ENCODE measurements around the gene LLPH. TPM values are rescaled to one million over a fixed set of nuclear protein-coding genes. Genes with fewer than 3 reads are reported as not detected.

LLPH gene
- total RNA-seq, 4 donors from 2014 or later, result 5.8 to 12.6 (median 7.8) TPM

GRCh38 chr12:66140731-66141130 lies 10.2 kb upstream of the LLPH start:
- no peaks in the 10 kb centered on the region for H3K27me3 ChIP-seq
- H3K36me3 ChIP-seq, result peaks cover 27 to 87% (median 47%) of the 10 kb centered on the region in 4 donors
- H3K4me3 ChIP-seq, result no peak overlapping the region
- peaks cover 0 to 13% (median 5%) of the 10 kb centered on the region in 4 donors for H3K4me1 ChIP-seq
- no peak for DNase-seq (ENCODE audit: extremely low spot score)
- TF ChIP-seq POLR2AphosphoS5 (IDR thresholded peaks at IDR 0.05), result no peak
- TF ChIP-seq EP300 (IDR thresholded peaks at IDR 0.05), result no peak
- no peak for TF ChIP-seq POLR2A (IDR thresholded peaks at IDR 0.05; ENCODE audit: low read depth)
- no peak for TF ChIP-seq CTCF (IDR thresholded peaks at IDR 0.05)
- intact Hi-C loops (cut with DNase I), result loop anchor here (10.0 kb wide), 1 partner anchor 94 kb away; no protein-coding TSS in a partner anchor
- H3K27ac ChIP-seq (replicated peaks in 1 of 4), result no peak overlapping the region
- peaks cover 0 to 19% (median 15%) of the 10 kb centered on the region in 4 donors for H3K9me3 ChIP-seq

GRCh38 chr12:66139328-66139727 lies 8.8 kb upstream of the LLPH start:
- H3K4me3 ChIP-seq, result no peak overlapping the region
- 100% methylated on average over 2 of the region's 2 CpGs for WGBS
- H3K9me3 ChIP-seq, result peaks cover 0 to 19% (median 15%) of the 10 kb centered on the region in 4 donors
- H3K27ac ChIP-seq (replicated peaks in 1 of 4), result no peak overlapping the region
- H3K36me3 ChIP-seq, result peaks cover 27 to 79% (median 47%) of the 10 kb centered on the region in 4 donors
- H3K4me1 ChIP-seq, result peaks cover 0 to 2% (median under 1%) of the 10 kb centered on the region in 4 donors
- no peaks in the 10 kb centered on the region for H3K27me3 ChIP-seq
- no peak for TF ChIP-seq POLR2AphosphoS5 (IDR thresholded peaks at IDR 0.05)
- TF ChIP-seq EP300 (IDR thresholded peaks at IDR 0.05), result no peak
- TF ChIP-seq CTCF (IDR thresholded peaks at IDR 0.05), result no peak
- no peak for TF ChIP-seq POLR2A (IDR thresholded peaks at IDR 0.05; ENCODE audit: low read depth)
- intact Hi-C loops (cut with DNase I), result no loop called here
- no peak for DNase-seq (ENCODE audit: extremely low spot score)

- Histone ChIP-seq H3K36me3 (peaks cover 27 to 66% (median 45%) of the 10 kb centered on the region in 4 donors), H3K27ac (replicated peaks in 1 of 4) (no peak overlapping the region), H3K27me3 (no peaks in the 10 kb centered on the region), H3K4me1 (peaks cover 0 to 2% (median 0%) of the 10 kb centered on the region in 4 donors), H3K4me3 (no peak overlapping the region), H3K9me3 (peaks cover 0 to 19% (median 15%) of the 10 kb centered on the region in 4 donors)
- TF ChIP-seq POLR2A (IDR thresholded peaks at IDR 0.05; ENCODE audit: low read depth) (no peak), EP300 (IDR thresholded peaks at IDR 0.05) (no peak), POLR2AphosphoS5 (IDR thresholded peaks at IDR 0.05) (no peak), CTCF (IDR thresholded peaks at IDR 0.05) (no peak)
- 91% methylated on average over 3 of the region's 3 CpGs for WGBS
- no peak for DNase-seq (ENCODE audit: extremely low spot score)
- intact Hi-C loops (cut with DNase I), result no loop called here
Observed at GRCh38 chr12:66137937-66138336, 7.4 kb upstream of the LLPH start.

- H3K9me3 ChIP-seq, result no peaks in the 10 kb centered on the region
- H3K4me3 ChIP-seq, result no peak overlapping the region
- peaks cover 11 to 27% (median 25%) of the 10 kb centered on the region in 4 donors for H3K36me3 ChIP-seq
- H3K27ac ChIP-seq (replicated peaks in 1 of 4), result no peak overlapping the region
- H3K27me3 ChIP-seq, result no peaks in the 10 kb centered on the region
- no peak for TF ChIP-seq CTCF (IDR thresholded peaks at IDR 0.05)
- TF ChIP-seq POLR2AphosphoS5 (IDR thresholded peaks at IDR 0.05), result no peak
- TF ChIP-seq EP300 (IDR thresholded peaks at IDR 0.05), result no peak
- no peak for TF ChIP-seq POLR2A (IDR thresholded peaks at IDR 0.05; ENCODE audit: low read depth)
- DNase-seq (ENCODE audit: extremely low spot score), result no peak
- H3K4me1 ChIP-seq, result peaks cover 21 to 33% (median 27%) of the 10 kb centered on the region in 4 donors
- intact Hi-C loops (cut with DNase I), result loop anchor here (5.0 kb wide), 1 partner anchor 35 kb away; the partner anchor contains the start of gene TMBIM4
Observed at GRCh38 chr12:66132408-66132807, 1.9 kb upstream of the LLPH start.
